Activated T-cell treated with anti-CD3 and anti-CD28 coated beads, Interleukin-2, amount 50 U/mL, for 48 hours (primary cell): ENCODE measurements around the gene TNPO3.
"Not testable (repeated sequence)": the region's sequence is repeated elsewhere in the genome, so short reads cannot be mapped to it uniquely, and the experiment has no call there.

Experiments used
- DNase-seq, 2 experiments: peaks; one replicate each; pipeline ENCODE4 v3.0.0-alpha.2; 2020

The TNPO3 gene

DNA sequence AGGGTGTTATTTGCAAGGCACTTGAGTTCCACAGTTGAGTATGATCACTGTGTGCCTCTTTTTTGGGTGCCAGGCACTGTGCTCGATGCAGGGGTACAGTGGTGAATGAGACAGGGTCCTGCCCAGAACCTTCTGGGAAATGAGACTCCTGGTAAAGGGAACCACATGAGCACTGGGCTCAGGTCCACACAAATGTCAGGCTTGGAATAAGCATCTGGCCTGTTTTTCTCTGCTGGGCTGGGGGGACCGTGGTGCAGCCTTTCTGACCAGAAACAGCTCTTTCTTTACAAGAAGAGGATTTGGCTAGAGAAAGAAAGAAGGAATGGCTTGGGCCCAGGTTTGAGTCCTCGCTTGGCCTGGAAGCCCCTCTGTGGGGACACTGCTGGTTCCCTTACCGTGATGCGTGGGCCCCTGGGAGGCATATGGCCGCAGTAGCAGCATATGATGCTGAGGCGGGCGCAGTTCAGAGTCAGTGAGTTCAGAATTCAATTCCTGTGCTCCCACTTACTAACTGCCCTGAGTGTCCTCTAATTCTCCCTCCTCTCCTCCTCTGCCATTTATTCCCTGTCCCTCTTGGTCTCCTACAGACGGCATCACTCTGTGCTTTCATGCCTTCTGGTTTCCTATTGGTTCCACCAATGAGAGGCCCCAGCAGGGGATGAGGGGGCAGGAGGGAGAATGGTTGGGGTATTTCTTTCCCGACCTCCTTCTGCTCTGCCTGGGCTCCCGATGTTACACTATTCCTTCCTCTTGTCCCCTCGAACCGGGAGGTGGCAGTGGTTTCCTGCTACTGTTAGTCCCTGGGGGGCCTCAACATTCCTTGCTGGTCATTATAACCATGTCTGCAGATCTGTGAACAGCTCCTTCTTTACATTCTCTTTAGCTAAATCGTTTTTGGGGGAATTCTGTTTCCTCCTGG lies 134.8 kb downstream of the TNPO3 start:
- DNase-seq, result peak in 1 of 2 experiments; percentile 12

DNA sequence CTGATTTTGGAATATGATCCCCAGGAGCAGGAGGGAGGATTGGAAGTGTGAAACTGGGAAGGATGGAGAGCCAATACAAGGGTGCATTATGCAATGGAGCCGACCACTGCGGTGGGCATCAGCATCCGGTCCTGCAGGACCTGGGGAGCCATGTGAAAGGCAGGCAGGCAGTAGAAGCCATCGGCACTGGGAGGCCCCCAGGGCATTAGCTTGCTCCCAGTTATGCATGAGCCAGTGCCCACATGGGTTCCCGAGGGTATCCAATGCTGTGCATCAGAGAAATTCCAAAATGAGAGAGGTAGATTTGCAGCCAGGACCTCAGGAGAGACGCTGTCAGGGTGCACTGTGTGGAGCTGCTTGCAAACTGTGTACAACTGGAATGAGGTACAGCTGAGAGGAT lies 135.7 kb downstream of the TNPO3 start:
- no peak for DNase-seq

DNA sequence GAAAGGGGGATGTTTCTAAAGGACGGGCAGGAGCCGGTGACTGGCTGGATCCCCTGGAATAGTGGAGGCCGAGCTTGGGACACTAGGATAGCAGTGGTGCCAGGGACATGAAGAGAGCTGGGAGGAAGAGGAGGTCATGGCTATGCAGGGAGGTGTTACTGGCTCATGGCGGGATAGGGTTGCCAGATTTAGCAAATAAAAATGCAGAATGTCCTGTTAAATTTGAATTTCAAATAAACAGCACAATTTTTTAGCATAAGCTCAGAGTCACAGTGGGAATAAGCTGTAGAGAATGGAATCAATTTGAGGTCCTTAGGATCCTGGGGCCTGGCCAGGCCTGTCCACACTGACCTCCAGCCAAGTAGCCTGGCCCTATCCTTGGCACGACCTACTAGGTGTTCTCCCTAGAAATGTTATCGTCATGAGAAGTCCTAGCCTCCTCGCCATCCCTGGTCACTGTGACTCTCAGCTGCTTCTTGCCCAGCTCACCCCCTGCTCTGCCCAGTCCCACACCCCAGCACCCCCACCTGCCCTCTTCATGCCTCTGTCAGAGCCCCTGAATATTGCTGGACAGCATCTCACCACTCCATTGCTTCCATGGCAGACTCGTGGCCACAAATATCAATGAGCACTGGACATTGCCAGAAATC lies 136.8 kb downstream of the TNPO3 start:
- no peak for DNase-seq

DNA sequence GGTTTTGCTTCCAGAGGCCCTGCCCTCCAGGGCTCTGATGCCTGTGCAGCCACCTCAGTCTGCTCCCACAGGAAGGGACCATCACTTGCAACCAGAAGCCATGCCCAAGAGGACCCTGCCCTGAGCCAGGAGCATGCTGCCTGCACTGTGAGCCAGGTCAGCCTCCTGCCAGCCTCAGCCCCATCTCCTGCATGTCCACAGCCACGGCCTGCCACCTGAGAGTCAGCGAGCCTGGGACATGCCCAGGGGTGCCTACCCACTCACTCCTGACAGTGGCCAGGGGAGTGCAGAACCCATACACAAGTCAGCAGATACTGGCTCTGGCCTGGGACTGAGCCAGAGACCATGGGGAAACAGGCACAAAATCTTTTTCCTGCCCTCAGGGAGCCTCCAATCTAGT lies 137.8 kb downstream of the TNPO3 start:
- DNase-seq, result no peak

DNA sequence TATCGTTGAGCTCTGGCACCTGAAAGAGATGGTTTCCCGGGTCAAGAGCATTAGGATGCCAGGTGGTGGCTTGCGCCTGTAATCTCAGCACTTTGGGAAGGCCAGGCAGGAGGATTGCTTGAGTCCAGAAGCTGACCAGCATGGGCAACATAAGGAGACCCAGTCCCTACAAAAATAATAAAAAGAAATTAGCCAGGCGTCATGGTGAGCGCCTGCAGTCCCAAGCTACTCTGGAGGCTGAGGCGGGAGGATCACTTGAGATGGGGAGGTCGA lies 138.3 kb downstream of the TNPO3 start:
- no peak for DNase-seq

DNA sequence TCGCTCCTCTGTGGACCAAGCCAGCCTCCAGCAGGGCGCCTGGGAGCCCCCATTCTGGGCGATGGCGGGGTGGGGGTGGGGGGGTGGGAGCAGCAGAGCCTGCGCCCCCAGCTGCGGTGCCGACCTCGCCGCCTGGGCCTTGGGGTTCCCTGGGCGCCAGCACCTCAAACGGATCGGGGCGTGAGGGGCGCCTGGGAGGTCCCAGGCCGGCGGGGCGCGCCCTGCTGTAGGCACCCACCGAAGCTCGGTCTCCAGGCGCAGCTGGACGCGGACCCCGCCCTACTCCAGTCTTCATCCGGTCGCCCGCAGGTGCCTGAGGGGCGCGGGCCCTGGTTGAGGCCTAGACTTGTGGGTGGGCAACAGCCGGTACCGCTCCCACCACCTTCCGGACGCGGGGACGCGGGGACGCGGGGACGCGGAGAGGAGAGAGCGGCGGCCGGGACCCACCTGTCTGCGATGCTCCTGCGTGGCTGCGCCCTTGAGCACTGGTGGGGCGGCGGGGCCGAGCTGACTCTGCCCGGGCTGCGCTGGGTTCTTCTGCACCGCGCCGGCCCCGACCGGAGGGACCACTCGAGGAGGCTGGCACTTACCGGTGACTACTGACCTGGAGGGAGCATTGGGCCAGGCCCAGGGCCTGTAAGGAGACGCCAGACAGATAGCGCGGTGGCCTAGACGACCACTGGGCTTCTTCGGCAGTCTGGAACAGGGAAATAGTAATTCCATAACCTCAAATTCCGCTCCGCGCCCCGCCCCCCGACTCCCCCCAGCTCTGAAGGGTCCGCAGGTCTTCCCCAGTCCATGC lies 138.9 kb downstream of the TNPO3 start:
- DNase-seq, result no peak

DNA sequence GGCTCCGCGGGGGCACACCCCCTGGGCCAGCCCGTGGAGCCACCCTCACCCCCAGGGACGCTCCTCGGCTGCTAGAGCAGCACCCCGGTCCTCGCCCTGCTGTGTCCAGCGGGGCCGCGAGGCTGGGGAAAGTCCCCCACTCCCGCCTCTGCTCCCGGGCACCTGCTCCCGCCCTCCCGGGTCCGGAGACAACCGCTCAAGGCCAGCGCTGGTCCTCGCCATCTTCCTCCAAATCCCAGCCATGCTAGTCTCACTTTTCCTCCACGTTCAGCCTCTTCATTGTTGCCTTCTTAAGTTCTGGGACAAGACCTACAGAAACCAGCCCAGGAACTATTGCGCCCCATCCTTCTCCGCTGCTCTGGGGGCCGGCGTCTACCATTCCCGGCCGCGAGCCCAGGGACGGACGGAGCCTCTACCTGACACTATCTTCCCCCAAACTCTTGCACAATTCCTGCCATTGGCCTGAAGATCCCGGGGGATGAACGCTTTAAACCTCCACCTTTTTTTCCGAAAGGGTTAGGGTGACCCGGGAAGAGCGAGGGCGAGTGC lies 139.6 kb downstream of the TNPO3 start:
- DNase-seq, result no peak

DNA sequence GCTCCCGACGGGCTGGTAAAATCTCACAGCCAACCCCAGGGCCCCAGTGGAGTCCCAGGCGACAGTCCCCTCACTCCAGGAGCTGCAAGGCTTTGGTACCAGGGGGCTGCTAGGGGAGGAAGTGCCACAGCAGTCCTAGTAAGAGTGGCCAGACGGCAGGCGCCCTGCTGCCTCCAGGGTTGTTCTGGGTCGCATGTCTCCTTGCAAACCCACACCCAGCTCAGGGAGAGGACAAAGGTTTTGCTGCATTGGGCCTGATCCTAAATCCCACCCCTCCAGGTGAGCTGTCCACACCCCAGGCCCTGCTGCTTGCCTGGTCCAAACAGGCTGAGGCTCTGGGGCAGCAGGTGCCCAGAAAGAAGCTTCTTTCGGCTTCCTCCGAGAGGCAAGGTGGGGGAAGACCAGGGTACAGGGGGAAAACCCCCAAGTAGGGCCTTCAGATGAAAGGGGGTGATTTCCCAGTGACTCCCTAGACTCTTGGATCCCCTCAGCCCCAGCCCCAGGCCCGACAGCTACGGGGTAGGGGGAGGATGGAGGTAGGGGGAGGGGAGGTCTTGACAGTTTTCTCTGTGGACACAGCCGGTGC lies 140.3 kb downstream of the TNPO3 start:
- no peak for DNase-seq

DNA sequence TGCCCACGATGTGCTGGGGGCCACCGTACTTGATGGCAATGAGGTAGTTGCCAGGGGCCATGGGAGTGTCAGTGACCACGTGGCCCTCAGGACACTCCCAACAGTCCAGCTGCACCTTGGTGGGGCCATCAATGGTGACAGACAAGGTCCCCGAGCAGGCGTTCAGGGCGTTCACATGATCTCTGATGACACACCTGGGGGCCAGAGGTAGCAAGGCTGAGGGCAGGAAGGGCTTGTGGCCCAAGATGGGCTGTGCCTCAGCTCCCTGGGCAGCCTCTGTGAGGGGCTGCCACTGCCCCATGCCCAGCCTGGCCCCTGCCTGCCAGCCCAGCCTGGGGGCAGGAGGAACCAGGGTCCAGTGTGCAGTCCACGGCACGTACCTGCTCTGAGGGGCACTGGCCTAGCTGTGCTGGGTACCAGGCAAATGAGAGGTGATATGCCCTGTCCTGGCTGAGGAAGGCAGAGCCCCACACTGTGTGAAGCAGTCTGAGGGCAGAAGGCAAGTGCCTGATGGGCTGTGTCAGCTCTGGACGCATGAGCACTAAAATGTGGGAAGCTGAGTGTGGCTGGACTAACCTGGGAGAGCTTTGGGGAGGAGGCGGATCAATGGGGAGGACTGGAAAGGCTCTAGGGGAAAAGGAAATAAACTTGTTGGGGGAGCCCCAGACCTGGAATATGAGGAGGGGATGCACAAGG lies 140.9 kb downstream of the TNPO3 start:
- DNase-seq, result no peak

DNA sequence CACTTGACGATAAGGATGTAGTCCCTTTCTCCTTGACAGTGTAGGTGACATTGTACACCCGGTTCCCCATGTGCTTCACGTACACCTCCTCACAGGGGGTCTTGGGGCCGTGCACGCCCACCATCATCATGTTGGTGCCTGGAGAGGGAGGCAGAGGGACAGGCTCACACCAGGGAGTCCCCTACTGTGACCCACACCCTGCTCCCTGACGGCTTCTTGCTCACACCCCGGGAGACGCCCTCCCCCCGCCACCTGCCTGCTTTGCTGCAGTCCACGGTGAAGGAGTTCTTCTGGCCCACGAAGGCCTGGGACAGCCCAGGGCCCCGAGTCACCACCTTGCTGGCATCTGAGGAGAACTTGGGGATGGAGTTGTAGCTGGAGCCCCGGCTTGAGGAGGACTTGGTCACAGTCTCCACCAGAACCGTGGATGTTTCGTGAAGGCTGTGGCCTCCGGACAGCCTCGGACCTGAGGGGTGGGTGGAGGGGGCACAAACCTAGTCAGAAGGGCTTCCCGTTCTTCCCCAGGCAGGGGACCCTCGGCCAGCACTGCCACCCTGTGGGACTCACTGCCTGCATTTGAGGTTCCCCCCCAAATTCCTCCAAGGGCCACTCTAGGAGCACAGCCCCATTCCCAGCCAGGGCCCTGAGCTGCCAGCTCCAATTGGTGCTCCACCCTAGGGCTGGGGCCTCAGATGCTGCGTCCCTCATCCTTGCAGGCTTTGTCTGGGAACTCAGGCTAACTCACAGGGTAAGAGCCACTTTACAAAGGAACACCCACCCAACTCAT lies 142.0 kb downstream of the TNPO3 start:
- DNase-seq, result not testable (repeated sequence)

DNA sequence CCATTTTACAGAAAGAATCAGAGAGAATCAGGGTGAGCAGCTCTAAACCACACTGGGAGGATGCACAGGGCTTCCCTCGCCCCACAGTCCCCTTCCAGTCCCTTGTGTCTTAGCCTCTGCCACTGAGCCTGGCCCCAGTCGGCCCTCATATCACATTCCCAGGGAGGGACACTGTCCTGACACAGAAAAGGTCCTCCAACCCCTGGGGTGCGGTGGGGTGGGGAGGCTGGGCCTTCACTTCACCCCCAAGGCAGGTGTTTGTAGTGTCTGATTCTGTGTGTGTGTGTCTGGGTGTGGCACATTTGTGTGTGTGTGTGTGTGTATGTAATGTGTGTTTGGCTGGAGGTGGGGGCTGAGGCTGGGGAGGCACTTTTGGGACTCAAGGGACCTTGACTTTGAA lies 142.6 kb downstream of the TNPO3 start:
- DNase-seq, result no peak

DNA sequence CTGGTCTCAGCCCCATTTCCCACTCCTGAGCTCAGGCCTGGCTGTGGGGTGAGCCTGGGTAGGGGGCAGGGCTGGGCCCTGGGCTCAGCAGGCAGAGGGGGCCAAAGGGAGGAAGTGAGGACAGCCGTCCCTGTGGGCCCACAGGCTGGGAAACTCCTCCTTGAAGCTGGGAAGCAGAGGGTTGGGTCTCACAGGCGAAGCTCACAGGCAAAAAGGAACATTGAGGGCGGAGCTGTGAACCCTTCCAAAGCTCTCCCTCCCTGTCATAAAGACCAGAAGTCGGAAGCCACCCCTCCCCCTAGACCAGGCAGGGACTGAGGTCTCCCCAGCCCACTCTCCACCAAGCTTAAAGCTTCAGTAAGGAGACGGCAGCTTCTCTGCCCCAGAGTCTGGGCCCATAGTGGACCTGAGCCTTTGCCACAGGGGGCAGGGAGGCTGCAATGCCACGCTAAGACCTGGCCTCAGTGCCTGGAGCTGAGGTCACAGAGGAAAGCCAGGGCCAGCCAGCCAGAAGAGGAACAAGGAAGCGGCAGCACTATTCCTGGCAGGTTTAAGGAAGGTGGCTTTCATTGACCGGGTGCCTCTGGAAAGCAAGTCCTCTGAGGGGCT lies 143.4 kb downstream of the TNPO3 start:
- DNase-seq, result no peak

DNA sequence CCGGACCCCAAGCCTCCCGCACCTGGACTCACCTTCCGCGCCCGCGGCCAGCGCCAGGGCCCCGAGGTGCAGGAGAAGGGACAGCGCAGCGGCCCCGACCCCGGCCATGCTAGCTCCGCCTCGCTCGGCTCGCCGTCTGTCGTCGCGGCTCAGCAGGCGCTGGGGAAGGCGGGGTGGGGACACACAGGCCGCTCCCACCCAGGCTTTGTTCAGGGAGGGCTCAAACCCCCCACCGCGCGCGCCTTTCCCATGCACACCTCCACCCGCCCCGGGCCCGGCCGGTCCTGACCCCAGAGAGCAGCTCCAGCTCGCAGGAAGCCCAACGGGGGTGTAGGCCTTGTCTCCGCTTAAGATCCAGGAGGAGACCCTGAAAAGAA lies 144.4 kb downstream of the TNPO3 start, which contains the start of gene KCP:
TSS of gene KCP (minus strand) at position 141 of the 377 bp plus-strand sequence. CDS start at position 108, 33 bp downstream.
- DNase-seq, result no peak

DNA sequence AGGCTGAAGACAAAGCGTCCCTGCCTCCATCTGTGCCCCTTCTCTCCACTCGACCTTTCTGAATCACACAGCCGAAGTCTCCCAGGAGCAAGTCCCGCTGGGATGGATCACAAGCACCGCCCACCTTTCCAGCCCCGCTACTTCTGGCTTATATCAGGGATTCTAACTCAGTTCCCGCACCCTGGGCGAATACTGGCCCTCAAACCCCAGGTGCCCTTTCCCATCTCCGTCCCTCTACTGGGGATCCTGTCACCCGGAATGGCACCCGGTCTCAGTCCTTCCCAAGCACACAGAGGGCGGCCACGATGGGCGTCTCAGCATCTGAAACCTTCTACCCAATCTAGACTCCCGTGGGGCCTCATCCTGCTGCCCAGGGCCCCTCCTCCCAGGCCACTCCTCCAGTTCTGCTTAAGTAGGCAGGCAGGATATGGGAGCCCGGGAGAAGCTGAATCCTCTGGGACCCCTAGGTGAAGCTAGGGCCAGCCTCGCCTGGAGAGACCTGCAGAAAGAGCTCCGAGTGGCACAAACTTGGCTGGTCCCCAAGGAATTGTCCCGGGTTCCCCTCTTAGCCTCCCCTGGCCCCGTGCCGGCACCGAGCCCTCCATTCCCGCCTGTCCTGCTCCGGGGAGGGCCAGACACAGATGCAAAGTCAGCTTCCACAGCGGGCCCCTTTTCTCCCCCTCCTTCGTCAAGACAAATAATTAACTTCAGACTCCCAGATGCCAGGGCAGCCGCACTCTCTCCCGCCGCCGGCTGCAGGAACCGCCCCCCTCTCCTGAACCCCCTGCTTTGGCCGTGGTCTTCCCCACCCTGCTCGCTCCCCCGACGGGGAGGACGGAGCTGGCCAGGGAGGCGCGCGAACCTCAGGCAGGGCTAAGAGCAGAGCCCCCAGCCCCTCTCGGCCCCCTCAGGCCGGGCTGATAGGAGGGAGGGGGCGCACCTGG lies 145.0 kb downstream of the TNPO3 start:
- no peak for DNase-seq

DNA sequence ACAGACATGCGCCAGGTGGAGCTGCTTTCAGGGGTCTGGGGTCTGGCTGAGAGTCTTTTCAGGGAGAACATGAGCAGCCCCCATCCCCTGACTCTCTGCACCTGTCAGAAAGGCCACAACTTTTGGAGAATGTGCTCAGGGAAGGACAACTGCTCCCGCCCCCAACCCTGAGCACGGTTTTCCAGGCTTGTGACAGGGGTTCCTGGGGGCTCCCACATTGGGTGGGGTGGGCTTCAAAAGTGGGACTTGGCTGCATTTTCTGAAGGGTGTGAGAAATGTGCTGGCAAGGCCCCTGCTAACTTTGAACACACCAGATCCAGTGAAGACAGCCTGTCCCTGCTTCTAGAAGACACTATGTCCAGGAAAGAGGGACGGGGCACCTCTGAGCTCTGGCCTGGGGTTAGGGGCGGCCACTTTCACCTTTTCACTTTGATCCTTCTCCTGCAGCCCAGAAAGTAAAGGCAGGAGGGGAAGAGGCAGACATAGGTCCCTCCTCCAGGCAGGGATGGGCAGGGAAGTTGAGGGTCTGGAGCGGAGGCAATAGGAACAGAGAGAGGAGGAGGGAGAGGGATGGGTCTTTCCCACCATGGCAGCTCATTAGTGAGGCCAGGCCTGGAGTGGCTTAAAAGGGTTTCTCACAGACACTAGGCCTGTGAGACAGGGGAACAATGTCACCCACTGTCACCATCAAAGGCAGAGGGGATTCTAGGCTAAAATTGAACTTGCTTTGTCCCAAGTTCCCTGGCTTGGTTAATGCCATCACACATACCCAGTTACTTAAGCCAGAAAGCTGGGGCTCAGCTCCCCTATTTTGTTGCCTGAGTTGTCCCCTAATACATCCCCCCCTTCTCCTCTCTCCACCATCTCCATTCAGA lies 145.9 kb downstream of the TNPO3 start:
- no peak for DNase-seq

DNA sequence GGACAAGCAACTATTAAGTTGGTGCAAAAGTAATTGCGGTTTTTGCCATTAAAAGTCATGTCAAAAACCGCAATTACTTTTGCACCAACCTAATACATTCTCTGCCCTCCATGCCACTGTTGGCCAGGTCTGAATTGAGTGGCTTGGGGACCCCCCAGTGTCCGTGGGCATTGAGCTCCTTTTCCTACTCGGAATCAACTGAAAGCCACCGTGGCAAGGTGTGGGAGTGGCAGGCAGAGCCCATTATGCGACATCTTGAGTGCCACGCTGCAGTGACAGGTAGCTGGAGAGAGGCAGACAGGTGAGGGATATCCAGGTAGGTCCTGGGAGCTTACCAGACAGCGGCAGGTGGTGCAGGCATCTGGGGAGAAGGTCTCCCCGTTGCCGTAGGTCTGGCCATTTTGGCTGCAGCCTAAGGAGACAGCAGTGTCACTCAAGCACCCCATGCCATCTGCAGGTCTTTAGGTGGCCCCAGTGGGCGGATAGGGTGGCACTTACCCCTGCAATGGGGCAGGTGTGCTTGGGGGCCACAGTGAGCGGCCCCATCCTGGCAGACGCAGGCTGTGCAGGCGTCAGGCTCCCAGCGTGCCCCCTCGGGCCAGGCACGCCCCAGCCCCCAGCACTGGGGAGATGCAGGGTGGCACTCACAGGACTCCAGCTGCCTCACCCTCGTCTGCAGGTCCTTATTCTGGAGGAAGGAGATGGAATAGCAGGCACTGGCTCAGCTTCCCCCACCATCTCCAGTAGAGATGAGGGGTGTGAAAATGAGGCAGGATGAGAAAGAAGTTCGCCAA lies 147.9 kb downstream of the TNPO3 start:
- DNase-seq, result no peak

DNA sequence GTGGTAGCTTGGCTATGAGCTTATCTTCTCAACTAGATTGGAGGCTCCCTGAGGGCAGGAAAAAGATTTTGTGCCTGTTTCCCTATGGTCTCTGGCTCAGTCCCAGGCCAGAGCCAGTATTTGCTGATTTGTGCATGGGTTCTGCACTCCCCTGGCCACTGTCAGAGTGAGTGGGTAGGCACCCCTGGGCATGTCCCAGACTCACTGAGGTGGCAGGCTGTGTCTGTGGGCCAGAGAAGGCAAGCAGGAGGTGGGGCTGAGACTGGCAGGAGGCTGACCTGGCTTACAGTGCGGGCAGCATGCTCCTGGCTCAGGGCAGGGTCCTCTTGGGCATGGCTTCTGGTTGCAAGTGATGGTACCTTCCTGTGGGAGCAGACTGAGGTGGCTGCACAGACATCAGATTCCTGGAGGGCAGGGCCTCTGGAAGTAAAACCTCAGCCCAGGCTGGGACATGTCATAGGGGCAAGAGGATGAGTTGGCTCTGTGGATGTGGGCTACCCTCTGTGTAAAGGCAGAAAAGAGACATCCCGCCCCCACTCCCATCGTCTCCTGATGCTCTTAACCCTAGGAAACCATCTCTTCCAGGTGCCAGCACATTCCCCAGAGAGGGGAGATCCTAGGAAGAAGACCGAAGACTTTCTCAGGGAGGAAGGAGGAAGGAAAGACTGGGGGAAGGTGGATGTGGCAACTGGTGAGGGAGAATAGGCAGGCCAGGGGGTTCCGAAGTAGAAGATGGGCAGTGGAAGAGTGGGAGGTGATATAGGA lies 148.7 kb downstream of the TNPO3 start:
- no peak for DNase-seq
